ENCODE results near the gene THAP4. TPM values are rescaled to one million over a fixed set of nuclear protein-coding genes. Genes with fewer than 3 reads are reported as not detected.

THAP4 gene
- total RNA-seq, 2 donors from 2014 or later = 54.6 to 66.1 TPM

- H3K4me3 Mint-ChIP-seq = no peak overlapping the region
- H3K27me3 ChIP-seq (ENCODE audit: control insufficient read depth, insufficient read depth, low read length, poor library complexity, severe bottlenecking) = no peaks in the 10 kb centered on the region
- no peaks in the 10 kb centered on the region for H3K4me1 Mint-ChIP-seq
- peaks cover 76% of the 10 kb centered on the region for H3K36me3 ChIP-seq (ENCODE audit: control insufficient read depth, insufficient read depth, low read length)
- no peaks in the 10 kb centered on the region for H3K9me3 ChIP-seq (ENCODE audit: control insufficient read depth, low read length)
- WGBS, 2 experiments (ENCODE audit: insufficient coverage in 1 of 2, insufficient read length in 1 of 2) = 88 to 97% methylated on average over 6 to 15 of the region's 15 CpGs
- no peak overlapping the region for H3K27ac ChIP-seq (ENCODE audit: low read depth, low read length)
- H3K36me3 Mint-ChIP-seq (ENCODE audit: low read depth) = peaks cover 68% of the 10 kb centered on the region
- H3K9me3 Mint-ChIP-seq = no peaks in the 10 kb centered on the region
- H3K4me1 ChIP-seq (ENCODE audit: control insufficient read depth, insufficient read depth, low read length) = no peaks in the 10 kb centered on the region
- H3K27ac Mint-ChIP-seq = no peak overlapping the region
- H3K27me3 Mint-ChIP-seq (ENCODE audit: insufficient read depth) = no peaks in the 10 kb centered on the region
- H3K9ac ChIP-seq (ENCODE audit: extremely low read depth, low read length, poor library complexity, severe bottlenecking) = no peak overlapping the region
- DNase-seq = no peak
- no peak for TF ChIP-seq CTCF (conservative IDR thresholded peaks at IDR 0.05)
- no peak overlapping the region for H3K4me3 ChIP-seq (ENCODE audit: low read length)
Measured at GRCh38 chr2:241657786-241658254, 20.9 kb upstream of the THAP4 start.

- Histone ChIP-seq H3K36me3 (ENCODE audit: control insufficient read depth, insufficient read depth, low read length) (peaks cover 78% of the 10 kb centered on the region), H3K9me3 (ENCODE audit: control insufficient read depth, low read length) (no peaks in the 10 kb centered on the region), H3K27me3 (ENCODE audit: control insufficient read depth, insufficient read depth, low read length, poor library complexity, severe bottlenecking) (no peaks in the 10 kb centered on the region), H3K27ac (ENCODE audit: low read depth, low read length) (no peak overlapping the region), H3K4me1 (ENCODE audit: control insufficient read depth, insufficient read depth, low read length) (no peaks in the 10 kb centered on the region), H3K4me3 (ENCODE audit: low read length) (no peak overlapping the region), H3K9ac (ENCODE audit: extremely low read depth, low read length, poor library complexity, severe bottlenecking) (no peak overlapping the region)
- no peak overlapping the region for H3K4me3 Mint-ChIP-seq
- no peaks in the 10 kb centered on the region for H3K27me3 Mint-ChIP-seq (ENCODE audit: insufficient read depth)
- no peak for DNase-seq
- H3K36me3 Mint-ChIP-seq (ENCODE audit: low read depth) = peaks cover 77% of the 10 kb centered on the region
- no peak overlapping the region for H3K27ac Mint-ChIP-seq
- no peaks in the 10 kb centered on the region for H3K9me3 Mint-ChIP-seq
- TF ChIP-seq CTCF (conservative IDR thresholded peaks at IDR 0.05) = no peak
- no peaks in the 10 kb centered on the region for H3K4me1 Mint-ChIP-seq
- WGBS, 2 experiments (ENCODE audit: insufficient coverage in 1 of 2, insufficient read length in 1 of 2) = 95 to 96% methylated on average over 7 to 13 of the region's 13 CpGs
Measured at GRCh38 chr2:241656190-241656741, 19.3 kb upstream of the THAP4 start.

- peaks cover 79% of the 10 kb centered on the region for H3K36me3 ChIP-seq (ENCODE audit: control insufficient read depth, insufficient read depth, low read length)
- H3K9me3 ChIP-seq (ENCODE audit: control insufficient read depth, low read length) = no peaks in the 10 kb centered on the region
- Mint-ChIP-seq H3K4me1 (no peaks in the 10 kb centered on the region), H3K9me3 (no peaks in the 10 kb centered on the region), H3K36me3 (ENCODE audit: low read depth) (peaks cover 74% of the 10 kb centered on the region), H3K27me3 (ENCODE audit: insufficient read depth) (no peaks in the 10 kb centered on the region), H3K4me3 (no peak overlapping the region), H3K27ac (no peak overlapping the region)
- no peaks in the 10 kb centered on the region for H3K27me3 ChIP-seq (ENCODE audit: control insufficient read depth, insufficient read depth, low read length, poor library complexity, severe bottlenecking)
- no peak for DNase-seq
- WGBS, 2 experiments (ENCODE audit: insufficient coverage in 1 of 2, insufficient read length in 1 of 2) = 91 to 96% methylated on average over 6 to 17 of the region's 17 CpGs
- no peaks in the 10 kb centered on the region for H3K4me1 ChIP-seq (ENCODE audit: control insufficient read depth, insufficient read depth, low read length)
- no peak overlapping the region for H3K4me3 ChIP-seq (ENCODE audit: low read length)
- H3K9ac ChIP-seq (ENCODE audit: extremely low read depth, low read length, poor library complexity, severe bottlenecking) = no peak overlapping the region
- no peak for TF ChIP-seq CTCF (conservative IDR thresholded peaks at IDR 0.05)
- H3K27ac ChIP-seq (ENCODE audit: low read depth, low read length) = no peak overlapping the region
Measured at GRCh38 chr2:241655516-241656189, 18.7 kb upstream of the THAP4 start.

Data from endodermal cell (in vitro differentiated cells).